SK-N-SH (cell line): ENCODE results near the gene SLC35A2. TPM values are rescaled to one million over a fixed set of nuclear protein-coding genes. Genes with fewer than 3 reads are reported as not detected.

ENCODE experiments used
- CTCF ChIA-PET: fragments of 300-600, 350-600 bp; formaldehyde crosslinking; extraction: SDS; loops from one replicate; lab custom pipeline; 2021; lab: Yijun Ruan, JAX
- POLR2A ChIA-PET: fragments of 350-600 bp; sonication (Branson Sonifier 250); formaldehyde crosslinking; extraction: SDS; loops from one replicate; lab custom pipeline; 2020; ENCODE audit warnings: antibody characterized with exemption, inconsistent platforms; lab: Yijun Ruan, JAX
- DNase-seq: peaks from one replicate; pipeline ENCODE4 v3.0.0; 2012
- H2AFZ ChIP-seq: fragments of 200-600 bp; sonication (generic); 2 replicates; pipeline ENCODE4 v1.8.1; 2016; ENCODE audit warnings: antibody characterized with exemption, mild to moderate bottlenecking, low read depth
- H3F3A ChIP-seq: fragments of 200-600 bp; sonication (generic); replicated peaks from 2 replicates; pipeline ENCODE3; 2016; ENCODE audit warnings: antibody characterized with exemption, mild to moderate bottlenecking; ENCODE audit not compliant: insufficient read depth
- H3K27ac ChIP-seq, 2 experiments: fragments of 200-500 bp in 1 of 2; fragments of 200-600 bp in 1 of 2; sonication (Bioruptor generic) in 1 of 2; sonication (generic), shearing (Covaris generic) in 1 of 2; 2 replicates each; pipeline versions ENCODE4 v1.5.1 to v1.6.1; 2014 to 2016; ENCODE audit warnings: low read depth in 2 of 2, inconsistent platforms in 1 of 2, low read length in 1 of 2, mild to moderate bottlenecking in 1 of 2, mixed read lengths in 1 of 2
- H3K27me3 ChIP-seq: fragments of 200-600 bp; sonication (generic), shearing (Covaris generic); 2 replicates; pipeline ENCODE4 v1.6.1; 2016; ENCODE audit warnings: mixed run types; ENCODE audit not compliant: insufficient read depth
- H3K36me3 ChIP-seq, 2 experiments: fragments of 200-500 bp in 1 of 2; fragments of 200-600 bp in 1 of 2; sonication (Bioruptor generic) in 1 of 2; sonication (generic) in 1 of 2; replicated peaks in 1 of 2; 2 replicates each; pipeline versions ENCODE3 to v1.5.1; 2014 to 2016; ENCODE audit warnings: low read length in 1 of 2, mild to moderate bottlenecking in 1 of 2; ENCODE audit not compliant: insufficient read depth in 2 of 2, control insufficient read depth in 1 of 2
- H3K4me1 ChIP-seq, 2 experiments: fragments of 200-500 bp in 1 of 2; fragments of 200-600 bp in 1 of 2; sonication (Bioruptor generic) in 1 of 2; sonication (generic), shearing (Covaris generic) in 1 of 2; 2 replicates each; pipeline versions ENCODE4 v1.5.1 to v1.6.1; 2014 to 2016; ENCODE audit warnings: low read depth in 1 of 2, low read length in 1 of 2, mixed run types in 1 of 2; ENCODE audit not compliant: insufficient read depth in 2 of 2, control insufficient read depth in 1 of 2
- H3K4me2 ChIP-seq: fragments of 200-600 bp; sonication (generic), shearing (Covaris generic); 2 replicates; pipeline ENCODE4 v1.6.1; 2017; ENCODE audit warnings: mixed run types
- H3K4me3 ChIP-seq, 2 experiments: fragments of 200-500 bp in 1 of 2; fragments of 200-600 bp in 1 of 2; sonication (Bioruptor generic) in 1 of 2; sonication (generic), shearing (Covaris generic) in 1 of 2; 2 replicates each; pipeline versions ENCODE4 v1.5.1 to v1.8.1; 2014 to 2016; ENCODE audit warnings: low read depth in 2 of 2, inconsistent platforms in 1 of 2, low read length in 1 of 2, mild to moderate bottlenecking in 1 of 2, mixed read lengths in 1 of 2, moderate library complexity in 1 of 2
- H3K79me2 ChIP-seq: fragments of 200-600 bp; sonication (generic); 2 replicates; pipeline ENCODE4 v1.8.1; 2017; ENCODE audit warnings: mild to moderate bottlenecking; ENCODE audit not compliant: insufficient read depth
- H3K9ac ChIP-seq: fragments of 200-600 bp; sonication (generic); 2 replicates; pipeline ENCODE4 v1.6.1; 2017; ENCODE audit warnings: mixed run types
- H3K9me2 ChIP-seq: fragments of 200-600 bp; sonication (generic); 2 replicates; pipeline ENCODE4 v1.6.1; 2017; ENCODE audit warnings: mixed run types
- H3K9me3 ChIP-seq: fragments of 200-600 bp; sonication (generic); 2 replicates; pipeline ENCODE4 v1.6.1; 2017; ENCODE audit warnings: mixed run types, mild to moderate bottlenecking, moderate library complexity
- H4K20me1 ChIP-seq: fragments of 200-600 bp; sonication (generic); 2 replicates; pipeline ENCODE4 v1.6.1; 2017; ENCODE audit warnings: mild to moderate bottlenecking, mixed run types; ENCODE audit not compliant: insufficient read depth
- CTCF ChIP-seq: fragments of 200-600 bp; sonication (generic); IDR thresholded peaks from 2 replicates; pipeline ENCODE4 v1.6.1; 2017; ENCODE audit warnings: antibody characterized with exemption, mild to moderate bottlenecking, moderate library complexity
- EP300 ChIP-seq, 2 experiments: IDR thresholded peaks; 2 replicates each; pipeline versions ENCODE4 v1.4.0 to v1.6.1; 2012; ENCODE audit warnings: borderline replicate concordance in 1 of 2, low read depth in 1 of 2, low read length in 1 of 2
- EZH2phosphoT487 ChIP-seq: fragments of 200-600 bp; sonication (generic); IDR thresholded peaks from 2 replicates; pipeline ENCODE4 v1.6.1; 2017; ENCODE audit warnings: low read depth, mixed run types, mild to moderate bottlenecking, antibody characterized with exemption, moderate library complexity, borderline replicate concordance
- FOSL2 ChIP-seq: IDR thresholded peaks from 2 replicates; pipeline ENCODE4 v1.4.0; 2012; ENCODE audit warnings: low read depth, mild to moderate bottlenecking, moderate library complexity, borderline replicate concordance
- GABPA ChIP-seq: IDR thresholded peaks from 2 replicates; pipeline ENCODE4 v1.4.0; 2012; ENCODE audit warnings: low read depth, mild to moderate bottlenecking
- GATA2 ChIP-seq: sonication (generic); formaldehyde crosslinking; IDR thresholded peaks from 2 replicates; pipeline ENCODE4 v1.5.0; 2020; ENCODE audit warnings: mild to moderate bottlenecking, missing genetic modification reagents
- MEF2A ChIP-seq: IDR thresholded peaks from 2 replicates; pipeline ENCODE4 v1.4.0; 2012; ENCODE audit warnings: low read depth, borderline replicate concordance
- NRF1 ChIP-seq: IDR thresholded peaks from 2 replicates; pipeline ENCODE4 v1.6.1; 2012; ENCODE audit warnings: low read depth, mild to moderate bottlenecking, low read length
- PBX3 ChIP-seq: IDR thresholded peaks from 2 replicates; pipeline ENCODE4; 2012
- POLR2AphosphoS5 ChIP-seq: IDR thresholded peaks from 2 replicates; pipeline ENCODE4 v1.6.1; 2012; ENCODE audit warnings: low read depth, low read length
- REST ChIP-seq: IDR thresholded peaks from 2 replicates; pipeline ENCODE4 v1.6.1; 2012; ENCODE audit warnings: mild to moderate bottlenecking, low read depth, low read length, moderate library complexity
- RFX5 ChIP-seq: IDR thresholded peaks from 2 replicates; pipeline ENCODE4 v1.6.1; 2012; ENCODE audit warnings: mild to moderate bottlenecking, improper control_type of control experiment, low read length
- TEAD4 ChIP-seq: IDR thresholded peaks from 2 replicates; pipeline ENCODE4 v1.4.0; 2012; ENCODE audit warnings: mild to moderate bottlenecking, borderline replicate concordance; ENCODE audit not compliant: insufficient read depth
- USF1 ChIP-seq: IDR thresholded peaks from 2 replicates; pipeline ENCODE4 v1.4.0; 2012; ENCODE audit warnings: low read depth, borderline replicate concordance
- USF2 ChIP-seq: fragments of 150-350 bp; IDR thresholded peaks from 2 replicates; pipeline ENCODE4 v1.6.1; 2017; ENCODE audit warnings: antibody characterized with exemption, low read length, low read depth, borderline replicate concordance
- YY1 ChIP-seq: IDR thresholded peaks from 2 replicates; pipeline ENCODE4 v1.4.0; 2012; ENCODE audit warnings: low read depth, mild to moderate bottlenecking
- WGBS: methylation state at CpG from one replicate; pipeline ENCODE4 v1.1.6; 2017; ENCODE audit warnings: low lambda C conversion rate; 5-methylcytosine and 5-hydroxymethylcytosine counted together
- polyA plus RNA-seq, 3 experiments: library from polyadenylated mRNA; depleted of rRNA; stranded (reverse); fragments of >200 nt; gene quantifications; 2 replicates each; pipeline ENCODE4 v1.2.3, GENCODE V29; 2012

The SLC35A2 gene
- polyA plus RNA-seq, 1 of the 3 experiments (the other 2 are of a cell fraction): 71.3 TPM

- Histone ChIP-seq H4K20me1 (peaks cover 61% of the 10 kb centered on the region), H3K9ac (no peak overlapping the region), H3K36me3 (peaks cover 19 to 39% of the 10 kb centered on the region in 2 experiments), H3K4me1 (no peaks in the 10 kb centered on the region), H3K4me3 (no peak overlapping the region), H3F3A (no peaks in the 10 kb centered on the region), H3K27ac (no peak overlapping the region), H3K27me3 (no peaks in the 10 kb centered on the region), H3K9me2 (no peaks in the 10 kb centered on the region), H3K4me2 (no peak overlapping the region), H3K79me2 (peaks cover 38% of the 10 kb centered on the region; the same call in 1 of the 2 replicates), H2AFZ (no peak overlapping the region), H3K9me3 (no peaks in the 10 kb centered on the region)
- ChIA-PET CTCF (interaction anchor here (1.2 to 2.2 kb wide), 2 partner anchors 9 to 46 kb away, joined by 3 to 8 read pairs; no protein-coding TSS in a partner anchor), POLR2A (no interaction called here)
- no peak for DNase-seq
- WGBS: 84% methylated on average over 5 of the region's 9 CpGs
- TF ChIP-seq EZH2phosphoT487 (no peak), PBX3 (no peak), USF2 (no peak), REST (no peak), EP300 (IDR thresholded peaks at IDR 0.05; ENCODE audit: borderline replicate concordance in 1 of 2, low read depth in 1 of 2, low read length in 1 of 2) (no peak), MEF2A (no peak), YY1 (no peak), CTCF (no peak), NRF1 (no peak), GABPA (no peak), FOSL2 (no peak), GATA2 (no peak), POLR2AphosphoS5 (no peak), USF1 (no peak), RFX5 (no peak), TEAD4 (no peak)
Measured at GRCh38 chrX:48937054-48937907, 25.8 kb upstream of the SLC35A2 start.
